Left hindlimb (tissue), 1 donor: ENCODE results near the gene TIMM13.

Experiments used
- DNase-seq: peaks from one replicate; pipeline ENCODE4 v3.0.0-alpha.2; 2018

The TIMM13 gene

DNA sequence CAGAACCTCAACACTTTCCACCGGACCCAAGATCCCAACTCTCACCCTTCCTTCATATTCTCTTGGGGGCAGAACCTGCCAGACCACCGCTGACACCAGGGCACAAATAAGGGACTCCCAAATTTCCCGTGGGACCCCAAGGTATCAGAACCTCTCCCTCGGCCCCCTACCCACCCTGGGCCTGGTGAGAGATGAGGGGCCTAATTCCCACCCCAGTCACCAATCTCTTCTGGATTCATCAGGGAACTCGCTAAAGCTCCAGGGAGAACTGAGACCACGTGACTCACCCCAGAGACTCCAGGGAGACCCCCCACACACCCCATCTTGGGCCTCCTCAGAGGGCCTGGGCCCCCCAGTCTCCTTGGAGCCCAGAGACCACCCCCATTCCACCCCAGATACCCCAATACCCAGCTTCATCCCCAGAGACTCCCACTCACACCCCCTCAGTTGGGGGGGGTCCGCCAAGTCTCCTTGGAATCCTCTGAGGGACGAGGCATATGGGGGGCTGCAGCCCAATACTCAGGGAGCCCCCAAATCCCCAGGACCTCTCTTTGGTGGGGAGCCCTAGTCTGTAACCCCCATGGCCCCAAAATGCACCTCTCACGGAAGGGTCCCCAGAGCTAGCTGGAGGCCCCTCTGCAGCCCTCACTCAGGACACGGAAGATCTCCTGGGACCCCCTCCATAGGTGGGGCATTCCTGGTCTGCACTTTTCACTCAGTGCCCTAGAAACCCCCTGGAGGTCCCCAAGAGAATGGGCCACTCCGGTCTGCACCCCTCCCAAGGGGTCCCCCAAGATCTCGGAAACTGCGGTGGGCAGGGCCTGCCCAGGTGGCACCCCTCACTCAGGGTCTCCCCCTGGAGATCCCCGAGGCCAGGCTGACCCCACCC lies 27.8 kb upstream of the TIMM13 start:
- DNase-seq: no peak

GRCh38 chr19:2454199-2454961 lies 27.0 kb upstream of the TIMM13 start:
- DNase-seq: no peak

DNA sequence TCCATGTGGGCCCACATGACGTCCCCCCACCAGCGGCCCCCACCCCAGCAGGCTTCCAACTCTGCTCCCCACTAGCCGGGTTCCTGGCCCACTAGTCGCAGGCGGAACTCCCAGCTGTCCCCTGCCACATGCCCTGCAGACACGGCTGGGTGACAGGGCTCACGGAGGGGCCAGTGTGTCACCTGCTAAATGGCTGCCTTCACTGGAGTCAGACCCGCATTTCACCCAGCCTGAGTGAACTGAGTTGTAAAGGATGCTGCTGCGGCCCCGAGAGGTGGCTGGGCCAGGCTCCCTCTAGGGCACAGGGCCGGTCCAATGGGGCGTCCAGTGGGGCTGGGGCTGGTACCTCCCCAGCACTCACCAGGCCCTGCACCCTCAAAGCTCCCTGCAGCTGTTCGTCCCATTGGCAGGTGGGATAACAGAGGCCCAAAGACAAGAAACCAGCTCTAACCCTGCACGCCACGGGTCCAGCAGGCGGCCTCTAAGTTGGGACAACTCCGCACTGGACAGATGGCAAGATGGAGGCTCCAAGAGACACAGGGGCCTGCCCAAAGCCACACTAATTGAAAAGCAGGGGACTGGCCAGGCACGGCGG lies 26.1 kb upstream of the TIMM13 start:
- no peak for DNase-seq

DNA sequence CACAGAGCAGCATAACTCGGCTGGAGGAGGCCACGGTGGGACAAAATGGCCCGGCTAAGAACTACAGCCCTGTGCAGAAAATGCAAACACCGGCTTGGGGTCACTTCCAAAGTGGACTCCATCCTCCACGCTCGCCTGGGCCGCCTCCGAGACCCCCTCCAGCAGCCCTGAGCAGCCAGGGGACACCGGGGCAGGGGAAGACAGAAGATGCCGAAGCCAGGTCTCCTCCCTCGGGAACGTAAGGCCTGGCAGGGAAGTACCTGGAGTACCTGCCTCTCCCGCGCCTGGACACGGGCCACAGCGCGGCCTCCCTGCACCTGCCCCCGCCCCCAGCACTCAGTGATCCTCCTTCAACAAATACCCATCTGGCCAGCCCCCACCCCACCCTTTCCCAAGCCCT lies 24.4 kb upstream of the TIMM13 start:
- no peak for DNase-seq

DNA sequence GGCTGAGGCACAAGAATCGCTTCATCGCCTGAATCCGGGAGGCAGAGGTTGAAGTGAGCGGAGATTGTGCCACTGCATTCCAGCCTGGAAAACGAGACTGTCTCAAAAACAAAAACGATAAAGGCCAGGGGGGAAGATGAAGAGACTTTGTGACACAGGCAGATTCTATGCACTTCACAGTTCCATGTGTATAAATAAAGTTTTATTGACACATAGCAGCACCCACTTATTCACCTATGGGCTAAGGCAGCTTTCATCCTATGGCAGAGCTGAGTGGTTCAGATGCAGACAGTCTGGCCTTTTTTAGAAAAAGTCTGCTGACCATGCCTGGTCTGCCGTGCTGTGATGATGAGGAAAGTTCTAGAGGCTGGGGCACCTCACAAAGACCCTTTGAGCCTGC lies 23.8 kb upstream of the TIMM13 start:
- DNase-seq: no peak

DNA sequence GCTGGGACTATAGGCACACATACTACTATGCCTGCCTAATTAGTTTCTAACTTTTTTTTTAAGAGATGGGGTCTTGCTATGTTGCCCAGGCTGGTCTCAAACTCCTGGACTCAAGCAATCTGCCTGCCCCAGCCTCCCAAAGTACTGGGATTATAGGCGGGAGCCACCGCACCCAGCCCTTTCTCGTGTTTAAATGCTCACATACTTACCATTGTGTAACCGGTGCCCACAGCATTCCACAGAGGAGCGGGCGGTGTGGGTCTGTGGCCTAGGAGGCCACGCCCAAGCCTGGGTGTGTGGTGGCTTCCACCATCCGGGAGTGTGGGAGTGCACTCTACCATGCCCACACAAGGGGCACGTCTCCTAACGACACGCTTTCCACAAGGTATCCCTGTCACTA lies 21.6 kb upstream of the TIMM13 start:
- no peak for DNase-seq

DNA sequence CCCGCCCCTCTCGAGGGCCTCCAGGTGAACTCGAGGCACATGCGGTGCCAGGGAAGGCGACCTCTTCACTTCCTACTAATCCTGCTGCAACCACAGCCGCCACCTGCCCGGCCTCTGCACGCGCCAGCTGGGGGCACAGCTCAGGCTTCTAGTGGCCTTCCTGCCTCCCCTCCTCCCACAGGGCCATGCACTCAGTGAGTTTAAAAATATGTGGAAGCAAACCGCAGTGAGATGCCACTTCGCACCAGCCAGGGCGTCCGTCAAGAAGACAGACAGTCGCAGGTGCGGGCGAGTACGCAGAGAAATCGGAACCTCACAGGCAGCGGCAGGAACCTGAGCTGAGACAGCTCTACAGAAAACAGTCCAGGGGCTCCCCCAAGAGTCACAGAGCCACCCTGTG lies 19.0 kb upstream of the TIMM13 start:
- DNase-seq: peak; percentile 75

- DNase-seq: no peak
Observed at GRCh38 chr19:2444251-2445002, 17.0 kb upstream of the TIMM13 start.

DNA sequence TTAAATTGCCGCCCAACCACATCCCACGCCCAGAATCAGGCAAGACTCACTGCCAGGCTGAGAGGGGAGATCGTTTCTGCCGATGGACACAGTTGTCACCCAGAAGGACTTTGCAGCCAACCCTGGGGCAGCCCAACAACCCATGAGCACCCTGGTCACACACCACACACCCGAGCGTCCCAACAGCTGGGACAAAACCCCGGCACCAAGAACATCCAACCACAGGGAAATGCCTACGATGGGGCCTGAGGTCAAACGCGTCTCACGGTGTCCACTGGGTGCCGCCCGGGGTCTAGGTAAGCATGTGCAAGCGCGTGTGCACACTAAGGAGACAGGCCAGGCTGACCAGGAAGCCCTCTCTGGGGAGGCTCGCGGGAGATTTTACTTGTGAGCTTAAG lies 16.4 kb upstream of the TIMM13 start:
- no peak for DNase-seq

DNA sequence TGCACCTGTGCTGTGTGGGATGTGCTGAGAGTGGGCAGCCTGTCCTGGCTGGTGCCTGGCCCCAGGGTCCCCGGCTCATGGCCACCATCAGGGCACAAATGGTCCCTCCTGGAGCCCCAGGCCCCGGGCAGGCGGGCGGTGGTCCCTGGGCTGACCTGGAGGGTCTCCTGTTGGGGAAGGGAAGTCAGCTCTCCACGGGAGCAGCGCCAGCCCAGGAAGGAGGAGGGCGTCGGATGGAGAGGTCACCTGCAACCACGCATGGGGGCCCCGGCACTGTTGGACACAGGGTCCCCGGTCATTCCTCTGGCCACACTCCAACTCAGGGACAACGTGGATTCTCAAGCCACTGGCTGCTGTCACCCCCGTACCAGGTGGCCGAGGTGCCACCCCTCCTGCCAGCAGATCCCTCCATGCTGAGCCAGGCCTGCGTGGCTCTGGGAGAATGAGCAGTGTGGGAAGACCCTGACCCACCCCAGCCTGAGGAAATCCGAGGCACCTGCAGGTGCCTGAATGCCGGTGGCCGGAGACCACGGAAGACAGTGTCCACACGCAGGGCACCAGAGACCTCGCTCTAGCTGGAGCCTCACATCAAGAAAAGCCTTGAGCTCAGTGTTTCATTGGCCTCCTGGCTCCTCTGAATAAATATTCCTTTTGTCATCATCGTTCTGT lies 15.9 kb upstream of the TIMM13 start:
- no peak for DNase-seq

GRCh38 chr19:2441096-2441752 lies 13.8 kb upstream of the TIMM13 start:
- DNase-seq: no peak

DNA sequence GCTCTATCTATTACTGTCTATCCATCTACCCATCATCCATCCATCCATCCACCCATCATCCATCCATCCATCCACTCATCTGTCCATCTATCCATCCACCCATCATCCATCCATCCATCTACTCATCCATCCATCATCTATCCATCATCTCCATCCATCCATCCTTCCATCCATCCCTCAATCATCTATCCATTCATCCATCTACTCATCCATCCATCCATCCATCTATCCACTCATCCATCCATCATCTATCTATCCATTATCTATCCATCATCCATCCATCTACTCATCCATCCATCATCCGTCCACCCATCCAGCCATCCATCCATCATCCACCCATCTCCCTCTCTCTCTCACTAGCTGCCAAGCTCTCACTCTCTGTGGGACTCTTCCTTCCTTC lies 13.1 kb upstream of the TIMM13 start:
- no peak for DNase-seq

DNA sequence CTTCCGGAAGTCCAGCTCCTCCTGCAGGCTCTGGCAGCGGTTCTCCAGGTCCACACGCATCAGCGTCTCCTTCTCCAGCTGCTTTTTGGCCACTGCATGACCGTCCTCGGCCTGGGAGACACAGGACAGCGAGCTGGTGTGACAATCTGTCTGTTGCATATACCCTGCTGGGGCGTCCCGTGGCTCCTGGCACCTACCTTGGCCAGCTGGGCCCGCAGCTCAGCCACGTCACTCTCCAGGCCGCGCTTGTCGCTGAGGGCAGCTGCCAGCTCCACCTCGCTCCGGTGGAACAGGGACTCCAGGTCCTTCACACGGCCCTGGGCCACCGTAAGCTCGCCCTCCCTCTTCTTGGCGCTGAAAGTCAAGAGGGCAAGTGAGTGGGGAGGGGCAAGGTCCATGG lies 10.8 kb upstream of the TIMM13 start:
- no peak for DNase-seq

GRCh38 chr19:2436926-2437325 lies 9.5 kb upstream of the TIMM13 start:
- no peak for DNase-seq

- no peak for DNase-seq
Observed at GRCh38 chr19:2436384-2436783, 9.0 kb upstream of the TIMM13 start.

GRCh38 chr19:2434721-2435265 lies 7.4 kb upstream of the TIMM13 start:
- no peak for DNase-seq

DNA sequence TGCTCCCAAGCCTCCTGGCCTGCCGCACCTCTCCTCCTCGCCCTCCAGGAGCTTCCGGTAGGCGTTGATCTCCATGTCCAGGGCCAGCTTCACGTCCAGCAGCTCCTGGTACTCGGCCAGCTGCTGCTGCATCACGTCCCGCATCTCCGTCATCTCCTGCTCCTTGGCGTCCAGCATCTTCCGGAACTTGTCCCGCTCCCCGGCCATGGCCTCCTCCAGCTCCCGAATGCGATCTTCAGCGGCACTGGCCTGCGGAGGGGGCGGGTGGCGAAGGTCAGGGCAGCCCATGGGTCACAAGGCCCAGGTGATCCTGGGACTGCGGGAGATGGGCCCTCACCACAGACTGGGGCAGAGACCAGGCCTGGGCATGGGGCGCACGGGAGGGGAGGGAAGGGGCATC lies 6.9 kb upstream of the TIMM13 start:
- no peak for DNase-seq

- no peak for DNase-seq
Observed at GRCh38 chr19:2433854-2434253, 6.5 kb upstream of the TIMM13 start.

DNA sequence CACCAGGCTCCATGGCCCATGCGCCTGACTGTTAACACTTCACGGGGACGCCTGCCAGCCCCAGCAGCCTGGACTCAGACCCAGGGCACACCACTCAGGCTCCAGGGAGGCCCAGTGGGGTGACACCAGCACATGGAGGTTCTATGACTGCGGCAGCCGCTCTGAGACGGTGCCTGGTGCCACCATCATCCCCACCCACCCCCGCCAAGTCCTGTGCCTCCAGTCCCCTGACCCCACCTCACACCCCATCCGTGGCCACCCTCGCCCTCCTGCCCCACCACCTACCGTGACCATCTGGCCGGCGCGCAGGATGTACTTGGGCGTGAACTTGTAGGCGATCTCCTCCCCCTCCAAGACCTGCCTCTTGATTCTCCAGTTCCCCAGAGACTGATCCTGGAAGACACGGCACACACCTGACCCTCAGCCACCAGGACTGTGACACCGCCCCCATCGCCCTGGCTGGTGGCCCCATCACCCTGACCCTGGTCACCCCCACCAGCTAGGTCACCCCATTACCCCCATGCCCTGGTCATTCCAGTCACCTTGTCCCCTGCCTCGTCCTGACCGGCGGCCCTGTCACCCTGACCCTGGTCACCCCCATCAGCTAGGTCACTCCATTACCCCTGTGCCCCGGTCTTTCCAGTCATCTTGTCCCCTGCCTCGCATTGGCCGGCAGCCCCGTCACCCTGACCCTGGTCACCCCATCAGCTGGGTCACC lies 4.9 kb upstream of the TIMM13 start:
- no peak for DNase-seq

- DNase-seq: no peak
Observed at GRCh38 chr19:2431318-2432055, 4.1 kb upstream of the TIMM13 start.
